LNCAP (cell line): Measurements from ENCODE around the gene TAOK3.

Source experiments
- CTCF ChIP-seq: fragments of 450-650 bp; IDR thresholded peaks from 2 replicates; pipeline ENCODE4 v1.5.1; 2017; ENCODE audit warnings: mild to moderate bottlenecking

The TAOK3 gene

GRCh38 chr12:118344829-118345228, 27.9 kb downstream of the TAOK3 start:
- TF ChIP-seq CTCF = no peak

- TF ChIP-seq CTCF = no peak
These were observed 30.6 kb downstream of the TAOK3 start for GRCh38 chr12:118342090-118342489.

- no peak for TF ChIP-seq CTCF
These were observed 35.4 kb downstream of the TAOK3 start for GRCh38 chr12:118337194-118337838.

GRCh38 chr12:118336123-118336522, 36.6 kb downstream of the TAOK3 start:
- no peak for TF ChIP-seq CTCF

GRCh38 chr12:118334939-118335567, 37.7 kb downstream of the TAOK3 start:
- no peak for TF ChIP-seq CTCF

GRCh38 chr12:118334241-118334640, 38.5 kb downstream of the TAOK3 start:
- no peak for TF ChIP-seq CTCF

- TF ChIP-seq CTCF = no peak
These were observed 40.2 kb downstream of the TAOK3 start for GRCh38 chr12:118332511-118332910.
